ENCODE measurements around the gene KLHDC8A.

Gene KLHDC8A

DNA sequence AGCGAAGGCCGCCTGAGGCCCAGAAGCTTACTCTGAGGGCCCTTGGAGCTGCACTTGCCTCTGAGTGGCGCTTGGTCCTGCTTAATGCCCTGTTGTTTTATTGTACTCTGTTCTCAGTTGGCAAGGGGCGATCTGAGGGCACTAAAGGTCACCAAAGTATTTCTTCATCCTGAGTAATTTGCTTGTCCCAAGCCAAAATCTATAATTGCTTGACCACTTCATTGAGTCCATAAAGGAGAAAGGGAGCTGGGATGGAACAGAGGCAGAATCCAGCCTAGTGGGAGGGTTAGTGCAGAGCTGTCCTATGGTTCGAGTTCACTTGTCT lies 34.8 kb downstream of the KLHDC8A start:
- DNase-seq (ENCODE audit: low read depth) = no peak
- H3K4me3 ChIP-seq (ENCODE audit: control insufficient read depth, low read depth, low read length) = no peak overlapping the region
- TF ChIP-seq, protein P1, sequence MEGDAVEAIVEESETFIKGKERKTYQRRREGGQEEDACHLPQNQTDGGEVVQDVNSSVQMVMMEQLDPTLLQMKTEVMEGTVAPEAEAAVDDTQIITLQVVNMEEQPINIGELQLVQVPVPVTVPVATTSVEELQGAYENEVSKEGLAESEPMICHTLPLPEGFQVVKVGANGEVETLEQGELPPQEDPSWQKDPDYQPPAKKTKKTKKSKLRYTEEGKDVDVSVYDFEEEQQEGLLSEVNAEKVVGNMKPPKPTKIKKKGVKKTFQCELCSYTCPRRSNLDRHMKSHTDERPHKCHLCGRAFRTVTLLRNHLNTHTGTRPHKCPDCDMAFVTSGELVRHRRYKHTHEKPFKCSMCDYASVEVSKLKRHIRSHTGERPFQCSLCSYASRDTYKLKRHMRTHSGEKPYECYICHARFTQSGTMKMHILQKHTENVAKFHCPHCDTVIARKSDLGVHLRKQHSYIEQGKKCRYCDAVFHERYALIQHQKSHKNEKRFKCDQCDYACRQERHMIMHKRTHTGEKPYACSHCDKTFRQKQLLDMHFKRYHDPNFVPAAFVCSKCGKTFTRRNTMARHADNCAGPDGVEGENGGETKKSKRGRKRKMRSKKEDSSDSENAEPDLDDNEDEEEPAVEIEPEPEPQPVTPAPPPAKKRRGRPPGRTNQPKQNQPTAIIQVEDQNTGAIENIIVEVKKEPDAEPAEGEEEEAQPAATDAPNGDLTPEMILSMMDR (IDR thresholded peaks at IDR 0.05; ENCODE audit: control insufficient read depth, insufficient read depth, low read depth, low read length, missing control alignments) = no peak

- peak within 1 kb of the TSS; percentile 67 for H3K4me3 ChIP-seq (ENCODE audit: control insufficient read depth, low read depth, low read length)
- TF ChIP-seq, protein P1 (IDR thresholded peaks at IDR 0.05; ENCODE audit: control insufficient read depth, insufficient read depth, low read depth, low read length, missing control alignments) = peak; percentile 33
Measured at GRCh38 chr1:205321162-205321958, 35.4 kb downstream of the KLHDC8A start, which contains the start of gene NUAK2. TSS of gene NUAK2 (minus strand) at chr1:205321745. CDS start at chr1:205321628, 117 bp downstream.

GRCh38 chr1:205319081-205320018 lies 37.4 kb downstream of the KLHDC8A start:
- H3K4me3 ChIP-seq (ENCODE audit: control insufficient read depth, low read depth, low read length) = peak overlapping the region; percentile 24
- TF ChIP-seq, protein P1 (IDR thresholded peaks at IDR 0.05; ENCODE audit: control insufficient read depth, insufficient read depth, low read depth, low read length, missing control alignments) = no peak
- peak; percentile 46 for DNase-seq (ENCODE audit: low read depth)

More at GRCh38 chr1:205321162-205321958, 35.4 kb downstream of the KLHDC8A start, which contains the start of gene NUAK2:
- DNase-seq (ENCODE audit: low read depth) = peak; percentile 46

- DNase-seq (ENCODE audit: low read depth) = no peak
- H3K4me3 ChIP-seq (ENCODE audit: control insufficient read depth, low read depth, low read length) = no peak overlapping the region
Measured at GRCh38 chr1:205318231-205318991, 38.3 kb downstream of the KLHDC8A start.

DNA sequence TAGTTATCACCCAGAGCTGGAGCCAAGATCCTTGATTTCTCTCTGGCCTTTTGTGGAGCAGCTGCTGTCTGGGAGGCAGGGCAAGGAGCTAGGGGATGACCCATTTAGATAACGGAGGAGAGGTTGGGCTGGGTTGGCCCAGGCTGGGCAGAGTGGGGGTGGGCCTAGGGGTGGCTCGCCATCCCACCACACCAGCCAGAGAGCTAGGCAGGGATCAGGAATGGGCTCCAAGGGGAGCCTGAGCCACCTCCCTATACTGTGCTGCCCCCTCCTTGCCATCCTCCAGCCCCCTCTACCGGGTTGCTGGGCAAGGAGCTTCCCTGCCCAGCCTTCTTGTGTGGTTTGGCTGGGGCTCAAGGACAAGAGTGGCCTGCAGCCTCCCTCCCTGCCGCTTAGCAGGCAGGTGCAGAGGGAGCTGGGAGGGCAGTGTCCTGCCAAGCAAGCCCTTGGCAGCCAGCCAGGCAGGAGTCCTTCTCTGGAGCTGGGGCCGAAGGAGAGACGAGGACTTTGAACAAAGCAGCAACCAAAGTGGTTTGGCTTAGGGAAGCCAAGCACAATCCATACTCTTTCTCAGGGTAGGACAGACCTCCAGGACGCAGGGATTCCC lies 39.3 kb downstream of the KLHDC8A start:
- H3K4me3 ChIP-seq (ENCODE audit: control insufficient read depth, low read depth, low read length) = no peak overlapping the region
- no peak for DNase-seq (ENCODE audit: low read depth)

More at GRCh38 chr1:205318231-205318991, 38.3 kb downstream of the KLHDC8A start:
- TF ChIP-seq, protein P1 (IDR thresholded peaks at IDR 0.05; ENCODE audit: control insufficient read depth, insufficient read depth, low read depth, low read length, missing control alignments) = no peak

More for the DNA sequence above, 39.3 kb downstream of the KLHDC8A start:
- TF ChIP-seq, protein P1 (IDR thresholded peaks at IDR 0.05; ENCODE audit: control insufficient read depth, insufficient read depth, low read depth, low read length, missing control alignments) = no peak
